ENCODE results near the gene ZNG1A.
A peak's percentile ranks its signal among the peaks of the same experiment; 100 is the strongest.
"Not testable (repeated sequence)": the region's sequence is repeated elsewhere in the genome, so short reads cannot be mapped to it uniquely, and the experiment has no call there.

ZNG1A gene

DNA sequence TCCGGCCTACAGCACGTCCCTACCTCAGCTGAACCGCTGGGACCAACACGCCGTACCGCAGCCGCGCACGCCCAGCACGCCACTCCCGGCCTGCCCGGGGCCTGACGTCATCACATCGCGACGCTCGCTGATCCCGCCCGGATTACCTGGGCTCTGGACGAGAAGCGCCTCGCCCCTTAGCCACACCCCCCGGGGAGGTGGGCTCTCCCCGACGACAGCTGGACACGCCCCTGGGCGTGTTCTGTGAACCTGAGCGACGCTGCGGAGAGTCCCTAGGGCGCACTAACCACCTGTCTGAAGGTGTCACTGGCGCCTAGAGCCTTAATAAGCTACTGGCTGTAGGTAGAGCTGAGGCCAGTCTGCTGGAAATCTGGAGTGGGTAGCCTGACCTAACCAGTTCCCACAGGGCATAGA lies at the start of gene ZNG1A:
TSS of gene ZNG1A (minus strand) at position 87 of the 414 bp plus-strand sequence. CDS start 87 bp downstream, outside the sequence.
- peak; percentile 59 for DNase-seq (ENCODE audit: low read depth)

GRCh38 chr9:227860-228259 lies 49.0 kb upstream of the ZNG1A start:
- DNase-seq (ENCODE audit: low read depth): no peak

DNA sequence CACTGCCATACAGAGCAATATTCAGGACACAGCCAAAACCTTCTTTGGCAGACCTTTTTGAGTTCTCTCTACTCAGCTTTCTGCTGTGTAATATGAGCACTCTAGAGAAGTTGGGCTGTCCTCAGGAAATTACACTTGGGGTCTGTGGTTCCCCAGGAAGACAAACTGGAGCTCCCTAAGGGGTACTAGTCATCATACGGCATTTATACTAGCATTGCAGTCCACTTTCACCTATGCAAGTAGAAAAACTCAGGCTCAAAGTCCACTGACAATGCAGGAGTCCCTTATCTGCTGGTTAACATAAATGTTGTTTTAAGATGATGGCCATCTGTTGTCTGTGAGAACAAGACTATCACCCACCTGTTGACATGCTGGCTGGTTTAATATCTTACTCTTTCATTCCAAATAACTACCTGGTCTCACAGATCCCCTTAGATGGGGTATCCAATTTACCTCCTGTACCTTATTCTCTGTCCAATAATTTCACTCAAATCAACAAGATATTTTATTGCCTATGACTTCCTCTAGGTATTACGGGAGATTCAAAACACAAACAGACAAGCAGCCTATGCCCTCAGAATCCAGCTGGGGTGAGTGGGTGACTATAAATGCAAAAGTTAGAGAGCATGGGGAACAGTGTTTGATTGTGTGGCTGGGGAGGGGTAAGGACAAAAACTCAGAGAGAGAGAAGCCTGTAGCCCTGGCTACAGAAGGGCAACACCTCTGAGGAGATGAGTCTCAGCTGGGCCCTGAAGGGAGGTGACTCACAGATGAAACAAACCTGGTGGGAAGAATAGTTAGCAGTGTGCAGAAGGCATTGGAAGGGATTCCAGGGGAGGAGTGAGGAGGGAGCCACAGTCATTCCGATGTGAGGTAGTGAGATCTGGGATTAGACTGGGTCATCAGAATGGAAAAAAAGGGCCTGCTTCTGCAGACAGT lies 46.0 kb upstream of the ZNG1A start:
- no peak for DNase-seq (ENCODE audit: low read depth)

DNA sequence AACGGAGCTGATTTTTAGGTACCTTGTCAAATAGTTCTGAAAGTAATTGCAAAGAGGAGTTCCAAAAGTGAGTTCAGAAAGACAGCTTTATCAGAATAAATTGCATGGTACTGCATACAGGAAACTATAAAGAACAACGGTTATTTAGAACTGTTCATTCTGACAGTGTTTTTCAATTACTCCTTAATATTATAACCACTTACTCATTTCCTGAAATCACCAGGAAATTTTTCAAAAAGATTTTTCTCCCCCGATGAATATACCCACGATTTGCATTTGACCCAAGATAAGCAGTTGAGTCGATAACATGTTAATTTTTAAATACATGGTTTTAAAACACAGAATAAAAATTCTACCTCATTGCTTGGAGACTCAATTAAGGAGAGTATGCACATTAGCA lies 45.2 kb upstream of the ZNG1A start:
- DNase-seq (ENCODE audit: low read depth): no peak

DNA sequence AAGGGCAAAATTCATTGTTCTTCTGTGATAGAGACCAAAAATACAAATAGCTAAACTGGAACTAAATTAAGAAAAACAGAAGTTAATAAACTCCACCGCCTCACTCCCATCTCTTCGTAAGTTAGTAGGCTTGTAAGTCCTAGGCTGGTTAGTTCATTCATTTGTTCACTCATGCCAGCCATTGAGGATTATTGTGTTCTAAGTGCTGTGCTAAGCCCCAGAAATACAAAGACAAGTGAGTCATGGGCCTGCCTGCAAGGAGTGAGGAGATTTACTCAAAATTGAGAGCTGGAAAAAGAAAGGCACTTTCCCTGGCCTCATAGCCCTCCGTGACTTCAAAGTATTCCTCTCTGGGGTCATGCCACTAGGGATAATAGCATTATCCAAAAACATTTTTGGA lies 44.3 kb upstream of the ZNG1A start:
- no peak for DNase-seq (ENCODE audit: low read depth)

GRCh38 chr9:221989-222776 lies 43.3 kb upstream of the ZNG1A start:
- DNase-seq (ENCODE audit: low read depth): no peak

- DNase-seq (ENCODE audit: low read depth): no peak
Observed at GRCh38 chr9:219670-220365, 41.0 kb upstream of the ZNG1A start.

DNA sequence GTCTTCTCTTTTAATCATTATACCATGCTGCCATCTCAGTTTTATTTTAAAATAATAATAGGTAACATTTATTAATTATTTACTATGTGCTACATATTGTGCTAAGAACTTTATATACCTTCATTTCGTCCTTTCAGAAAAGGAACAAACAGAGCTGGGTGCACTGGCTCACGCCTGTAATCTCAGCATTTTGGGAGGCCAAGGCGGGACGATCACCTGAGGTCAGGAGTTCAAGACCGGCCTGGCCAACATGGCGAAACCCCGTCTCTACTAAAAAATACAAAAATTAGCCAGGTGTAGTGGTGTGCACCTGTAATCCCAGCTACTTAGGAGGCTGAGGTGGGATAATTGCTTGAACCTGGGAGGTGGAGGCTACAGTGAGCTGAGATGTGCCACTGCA lies 40.2 kb upstream of the ZNG1A start:
- DNase-seq (ENCODE audit: low read depth): not testable (repeated sequence)

GRCh38 chr9:217950-218349 lies 39.1 kb upstream of the ZNG1A start:
- DNase-seq (ENCODE audit: low read depth): no peak

DNA sequence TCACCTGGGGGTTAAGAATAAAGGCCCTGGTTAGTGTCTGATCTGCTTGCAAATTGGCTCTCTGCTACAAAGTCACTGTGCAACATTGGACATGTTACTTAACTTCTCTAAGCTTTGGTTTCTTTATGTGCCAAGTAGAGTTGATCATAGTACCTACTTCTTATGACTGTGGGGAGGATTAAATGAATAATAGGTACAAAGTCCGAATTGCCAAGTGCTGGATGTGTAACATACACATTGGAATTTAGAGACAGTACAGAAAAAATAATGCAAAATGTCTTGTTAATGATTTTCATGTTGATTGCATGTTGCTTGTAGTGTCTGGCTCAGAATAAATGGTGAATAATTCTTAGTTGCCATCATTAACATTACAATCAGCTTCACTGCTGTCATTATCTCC lies 38.0 kb upstream of the ZNG1A start:
- no peak for DNase-seq (ENCODE audit: low read depth)

DNA sequence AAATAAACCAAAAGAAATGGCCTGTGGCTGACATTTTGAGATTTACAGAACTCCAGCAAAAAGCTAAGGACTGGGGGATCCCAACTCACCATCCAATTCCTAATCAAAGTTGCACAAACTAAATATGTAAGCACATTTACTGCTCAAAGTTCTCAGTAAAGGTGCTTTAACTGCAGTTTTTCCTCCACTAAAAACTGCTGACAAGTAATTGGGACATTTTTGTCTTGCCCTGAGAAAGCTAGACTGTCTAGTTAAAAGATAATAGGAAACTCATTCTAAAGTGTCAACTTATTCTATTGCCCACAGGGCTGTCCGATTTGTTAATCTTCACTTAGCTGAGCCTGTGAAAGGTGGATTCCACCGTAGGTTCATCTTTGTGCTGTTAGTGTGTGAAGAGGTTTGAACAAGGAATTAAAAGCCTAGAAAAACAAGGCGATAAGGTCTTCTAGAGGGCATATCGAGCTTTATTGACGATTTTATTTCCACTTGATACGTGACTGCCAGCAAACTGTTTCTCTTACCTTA lies 36.8 kb upstream of the ZNG1A start:
- DNase-seq (ENCODE audit: low read depth): no peak

DNA sequence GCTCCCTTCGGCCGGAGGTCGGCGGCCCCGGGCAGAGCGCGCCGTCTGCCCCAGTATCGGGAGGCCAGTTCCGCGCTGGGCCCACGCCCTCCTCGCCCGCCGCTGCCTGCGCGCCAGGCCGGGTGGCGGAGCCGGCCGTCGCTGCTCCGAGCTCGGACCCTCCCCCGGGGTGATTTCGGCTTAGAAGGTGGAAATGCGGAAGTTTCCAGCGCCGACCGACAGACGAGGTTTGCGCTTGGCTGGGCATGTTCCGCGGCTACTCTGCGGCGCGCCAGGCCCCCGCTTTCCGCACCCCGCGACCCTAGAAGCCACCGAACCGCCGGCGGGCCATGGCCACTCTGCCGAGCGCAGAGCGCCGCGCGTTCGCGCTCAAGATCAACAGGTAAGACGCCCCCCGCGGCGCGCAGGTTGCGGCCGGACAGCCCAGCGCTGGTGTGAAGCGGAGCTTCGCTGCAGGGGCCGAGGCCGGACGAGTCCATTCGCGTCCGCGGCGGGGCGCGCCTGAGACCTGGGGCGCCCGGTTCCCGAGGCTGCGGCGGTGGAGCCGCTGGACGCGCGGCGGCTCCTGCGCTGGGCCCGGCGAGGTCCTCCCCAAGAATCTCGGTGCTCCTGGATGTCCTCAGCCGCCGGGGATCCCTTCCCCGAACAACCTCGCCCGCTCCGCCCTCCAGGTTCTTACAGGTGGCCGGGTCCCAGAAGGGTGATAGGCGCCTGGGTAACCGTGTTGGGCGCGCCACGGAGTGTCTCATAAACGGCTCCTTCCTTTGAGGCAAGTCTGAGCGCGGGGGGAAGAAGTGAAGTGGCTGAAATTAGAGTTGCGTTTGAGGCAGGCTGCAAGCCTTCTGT lies 36.0 kb upstream of the ZNG1A start, which contains the start of gene DOCK8:
TSS of gene DOCK8 (plus strand) at position 218 of the 846 bp plus-strand sequence. CDS start at position 330, 112 bp downstream.
- DNase-seq (ENCODE audit: low read depth): peak; percentile 48

GRCh38 chr9:214351-214647 lies 35.4 kb upstream of the ZNG1A start:
- DNase-seq (ENCODE audit: low read depth): no peak

- DNase-seq (ENCODE audit: low read depth): not testable (repeated sequence)
Observed at GRCh38 chr9:213901-214300, 35.0 kb upstream of the ZNG1A start.

DNA sequence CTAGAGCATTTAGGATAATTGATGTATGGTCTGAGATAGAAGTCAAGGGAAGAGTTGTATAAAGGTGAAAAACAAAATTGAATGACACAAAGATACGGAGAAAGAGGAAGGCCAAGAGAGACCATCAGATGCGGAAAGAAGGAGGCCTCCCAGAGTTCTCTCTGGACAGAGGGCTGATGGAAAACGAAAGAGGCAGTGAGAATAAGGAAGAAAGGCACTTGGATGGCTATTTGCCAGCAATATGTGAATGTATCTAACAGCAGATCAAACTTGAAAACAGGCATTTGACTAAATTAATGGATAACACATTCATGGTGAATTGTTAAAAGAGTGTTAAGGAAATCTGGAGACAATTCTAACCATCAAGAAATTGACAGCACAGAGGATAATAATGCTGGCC lies 33.4 kb upstream of the ZNG1A start:
- DNase-seq (ENCODE audit: low read depth): no peak

DNA sequence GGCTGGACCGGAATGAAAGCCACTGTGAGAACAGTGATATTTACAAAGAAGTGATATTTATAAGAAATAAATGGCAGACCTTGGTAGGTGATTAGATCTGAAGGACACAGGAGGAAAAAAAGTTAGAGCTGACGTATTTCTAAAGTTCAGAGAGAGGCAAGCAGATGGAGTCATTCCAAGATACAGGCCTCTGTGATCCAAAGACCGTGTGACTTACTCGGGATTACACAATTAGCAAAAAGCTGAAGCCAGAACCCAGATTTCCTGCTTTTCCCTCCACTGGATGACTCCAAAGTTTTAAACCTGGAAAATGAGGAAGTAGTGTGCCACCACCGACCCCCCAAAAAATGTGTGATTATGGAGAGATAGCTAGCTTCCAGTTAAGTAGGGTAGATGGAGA lies 32.7 kb upstream of the ZNG1A start:
- DNase-seq (ENCODE audit: low read depth): no peak

- DNase-seq (ENCODE audit: low read depth): no peak
Observed at GRCh38 chr9:211036-211435, 32.2 kb upstream of the ZNG1A start.

GRCh38 chr9:209143-209758 lies 30.4 kb upstream of the ZNG1A start:
- no peak for DNase-seq (ENCODE audit: low read depth)

DNA sequence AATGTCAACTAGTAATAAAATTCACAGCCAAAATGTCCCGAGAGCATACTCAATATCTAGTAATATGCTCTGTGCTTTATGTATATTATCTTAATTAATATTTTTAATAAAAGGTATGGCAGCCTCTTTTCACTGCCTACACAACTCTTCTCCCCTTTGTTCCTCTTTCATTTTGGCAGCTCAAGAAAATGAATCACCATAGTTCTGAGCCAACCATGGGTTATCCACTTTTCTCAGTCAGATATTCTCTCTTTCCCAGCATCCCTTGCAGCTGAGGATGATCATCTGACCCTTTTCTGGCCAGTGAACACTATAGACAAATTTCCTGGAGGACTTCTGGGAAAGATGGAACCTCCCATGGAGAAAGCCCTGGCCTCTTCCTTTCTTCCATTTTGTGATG lies 27.6 kb upstream of the ZNG1A start:
- DNase-seq (ENCODE audit: low read depth): no peak

GRCh38 chr9:199601-200000 lies 20.7 kb upstream of the ZNG1A start:
- DNase-seq (ENCODE audit: low read depth): not testable (repeated sequence)

All from stimulated activated CD8-positive, alpha-beta memory T cell treated with anti-CD3 and anti-CD28 coated beads, Interleukin-12 subunit alpha, Interleukin-12 subunit beta, amount 100 ng/mL, for 4 hours (primary cell).